Vagina (tissue), 2 donors: ENCODE data around the gene NTN4. TPM values are rescaled to one million over a fixed set of nuclear protein-coding genes. Genes with fewer than 3 reads are reported as not detected.

Experiments
- DNase-seq, 2 donors: peaks; one replicate each; pipeline ENCODE4 v3.0.0-alpha.2; 2017; ENCODE audit errors: extremely low spot score in 2 of 2
- H3K27ac ChIP-seq: fragments of 200-600 bp; sonication (generic); one replicate; pipeline ENCODE4 v1.5.1; 2019
- H3K27me3 ChIP-seq: fragments of 200-600 bp; sonication (generic); one replicate; pipeline ENCODE4 v1.5.1; 2019
- H3K36me3 ChIP-seq, 2 donors: fragments of 200-600 bp; sonication (generic); one replicate each; pipeline ENCODE4 v1.5.1; 2017 to 2019
- H3K4me1 ChIP-seq: fragments of 200-600 bp; sonication (generic); one replicate; pipeline ENCODE4 v1.5.1; 2019
- H3K4me3 ChIP-seq, 2 donors: fragments of 200-600 bp; sonication (generic); 1 replicate in 1 of 2; 2 replicates in 1 of 2; pipeline ENCODE4 v1.5.1; 2016 to 2019
- H3K9me3 ChIP-seq: fragments of 200-600 bp; sonication (generic); one replicate; pipeline ENCODE4 v1.5.1; 2019
- POLR2A ChIP-seq, 2 donors: fragments of 450-650 bp; IDR thresholded peaks; one replicate each; pipeline ENCODE4 v1.6.1; 2017; ENCODE audit warnings: antibody characterized with exemption in 2 of 2, mild to moderate bottlenecking in 2 of 2, moderate library complexity in 2 of 2
- POLR2AphosphoS5 ChIP-seq, 2 donors: sonication (generic); formaldehyde crosslinking; IDR thresholded peaks; one replicate each; pipeline ENCODE4 v1.9.0; 2017; ENCODE audit warnings: antibody characterized with exemption in 2 of 2, mild to moderate bottlenecking in 2 of 2, low read depth in 1 of 2; ENCODE audit not compliant: insufficient read depth in 1 of 2
- intact Hi-C: fragments of 100-400 bp; cut with DNase I; formaldehyde crosslinking; loops from one replicate; pipeline ENCODE4 v1.15.1; 2023
- total RNA-seq: library from RNA; depleted of rRNA; stranded (reverse); fragments of >200 nt; gene quantifications from one replicate; pipeline ENCODE4 v1.2.3, GENCODE V29; 2016
- TF ChIP-seq, protein P1 (sequence below), 3 experiments: fragments of 450-650 bp in 2 of 3; fragments of 200-600 bp in 1 of 3; sonication (generic) in 1 of 3; IDR thresholded peaks; one replicate each; pipeline ENCODE4 v1.5.1; 2017 to 2019; ENCODE audit warnings: antibody characterized with exemption in 3 of 3, mild to moderate bottlenecking in 2 of 3, moderate library complexity in 2 of 3

The NTN4 gene
- total RNA-seq, 1 donor from 2014 or later = 21.9 TPM

DNA sequence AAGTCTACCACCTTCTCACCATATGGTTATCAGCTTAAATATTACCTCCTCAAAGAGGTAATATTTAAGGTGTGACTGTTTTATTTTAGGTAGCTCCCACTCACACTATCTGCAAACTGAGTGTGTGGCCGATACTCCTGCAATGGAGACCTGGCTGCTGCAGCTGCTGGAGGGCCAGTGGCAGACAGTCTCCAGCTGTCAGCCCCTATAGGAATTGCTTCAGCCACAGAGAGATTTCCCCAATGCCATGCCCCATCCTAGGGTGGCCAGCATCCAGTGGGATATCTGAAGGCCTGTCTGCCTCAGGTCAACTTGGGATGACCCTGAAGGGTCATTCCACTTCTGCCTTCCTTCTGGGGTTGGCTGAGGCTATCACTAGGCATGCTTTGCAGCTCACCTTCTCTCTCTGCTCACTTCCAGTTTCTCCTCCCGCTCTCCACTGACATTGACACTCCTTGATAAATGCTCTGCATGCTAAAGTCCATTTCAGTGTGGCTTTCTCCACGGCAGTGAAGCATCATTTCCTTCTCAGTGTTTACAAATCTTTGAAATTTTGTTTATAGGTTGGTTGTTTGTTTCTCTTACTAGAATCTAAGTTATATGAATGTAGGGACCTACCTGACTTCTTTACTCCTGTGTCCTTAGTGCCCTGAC lies 149.1 kb downstream of the NTN4 start:
- intact Hi-C loops = no loop called here
- H3K4me1 ChIP-seq = peaks cover 2% of the 10 kb centered on the region
- DNase-seq = no peak
- H3K27me3 ChIP-seq = no peaks in the 10 kb centered on the region
- no peaks in the 10 kb centered on the region for H3K36me3 ChIP-seq
- no peak overlapping the region for H3K27ac ChIP-seq
- H3K9me3 ChIP-seq = no peaks in the 10 kb centered on the region
- TF ChIP-seq, protein P1, sequence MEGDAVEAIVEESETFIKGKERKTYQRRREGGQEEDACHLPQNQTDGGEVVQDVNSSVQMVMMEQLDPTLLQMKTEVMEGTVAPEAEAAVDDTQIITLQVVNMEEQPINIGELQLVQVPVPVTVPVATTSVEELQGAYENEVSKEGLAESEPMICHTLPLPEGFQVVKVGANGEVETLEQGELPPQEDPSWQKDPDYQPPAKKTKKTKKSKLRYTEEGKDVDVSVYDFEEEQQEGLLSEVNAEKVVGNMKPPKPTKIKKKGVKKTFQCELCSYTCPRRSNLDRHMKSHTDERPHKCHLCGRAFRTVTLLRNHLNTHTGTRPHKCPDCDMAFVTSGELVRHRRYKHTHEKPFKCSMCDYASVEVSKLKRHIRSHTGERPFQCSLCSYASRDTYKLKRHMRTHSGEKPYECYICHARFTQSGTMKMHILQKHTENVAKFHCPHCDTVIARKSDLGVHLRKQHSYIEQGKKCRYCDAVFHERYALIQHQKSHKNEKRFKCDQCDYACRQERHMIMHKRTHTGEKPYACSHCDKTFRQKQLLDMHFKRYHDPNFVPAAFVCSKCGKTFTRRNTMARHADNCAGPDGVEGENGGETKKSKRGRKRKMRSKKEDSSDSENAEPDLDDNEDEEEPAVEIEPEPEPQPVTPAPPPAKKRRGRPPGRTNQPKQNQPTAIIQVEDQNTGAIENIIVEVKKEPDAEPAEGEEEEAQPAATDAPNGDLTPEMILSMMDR (IDR thresholded peaks at IDR 0.05) = no peak
- TF ChIP-seq POLR2A (IDR thresholded peaks at IDR 0.05) = no peak
- TF ChIP-seq POLR2AphosphoS5 (IDR thresholded peaks at IDR 0.05; ENCODE audit: insufficient read depth in 1 of 2, low read depth in 1 of 2) = no peak
- H3K4me3 ChIP-seq = no peak overlapping the region

DNA sequence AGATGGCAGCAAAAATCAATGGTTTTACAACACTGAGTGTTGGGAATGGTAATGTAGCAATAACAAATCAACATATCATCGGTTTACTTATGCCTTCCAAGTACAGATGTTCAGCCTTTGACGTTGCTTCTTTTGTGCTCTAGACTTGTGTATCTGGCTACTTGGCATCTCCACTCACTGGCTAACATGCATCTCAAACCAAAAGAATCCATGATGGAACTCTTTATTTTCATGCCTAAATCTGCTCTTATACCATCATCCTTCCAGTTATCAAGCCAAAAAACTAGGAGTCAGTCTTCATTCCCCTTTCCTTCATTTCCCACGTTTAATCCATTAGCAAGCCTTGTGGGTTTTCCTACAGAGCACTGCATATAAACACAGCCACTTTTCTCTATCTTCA lies 150.0 kb downstream of the NTN4 start:
- no peaks in the 10 kb centered on the region for H3K9me3 ChIP-seq
- intact Hi-C loops = no loop called here
- H3K36me3 ChIP-seq = no peaks in the 10 kb centered on the region
- H3K27me3 ChIP-seq = no peaks in the 10 kb centered on the region
- DNase-seq = no peak
- H3K27ac ChIP-seq = no peak overlapping the region
- no peak overlapping the region for H3K4me3 ChIP-seq
- TF ChIP-seq, protein P1 (IDR thresholded peaks at IDR 0.05) = no peak
- TF ChIP-seq POLR2A (IDR thresholded peaks at IDR 0.05) (no peak), POLR2AphosphoS5 (IDR thresholded peaks at IDR 0.05; ENCODE audit: insufficient read depth in 1 of 2, low read depth in 1 of 2) (no peak)
- no peaks in the 10 kb centered on the region for H3K4me1 ChIP-seq

DNA sequence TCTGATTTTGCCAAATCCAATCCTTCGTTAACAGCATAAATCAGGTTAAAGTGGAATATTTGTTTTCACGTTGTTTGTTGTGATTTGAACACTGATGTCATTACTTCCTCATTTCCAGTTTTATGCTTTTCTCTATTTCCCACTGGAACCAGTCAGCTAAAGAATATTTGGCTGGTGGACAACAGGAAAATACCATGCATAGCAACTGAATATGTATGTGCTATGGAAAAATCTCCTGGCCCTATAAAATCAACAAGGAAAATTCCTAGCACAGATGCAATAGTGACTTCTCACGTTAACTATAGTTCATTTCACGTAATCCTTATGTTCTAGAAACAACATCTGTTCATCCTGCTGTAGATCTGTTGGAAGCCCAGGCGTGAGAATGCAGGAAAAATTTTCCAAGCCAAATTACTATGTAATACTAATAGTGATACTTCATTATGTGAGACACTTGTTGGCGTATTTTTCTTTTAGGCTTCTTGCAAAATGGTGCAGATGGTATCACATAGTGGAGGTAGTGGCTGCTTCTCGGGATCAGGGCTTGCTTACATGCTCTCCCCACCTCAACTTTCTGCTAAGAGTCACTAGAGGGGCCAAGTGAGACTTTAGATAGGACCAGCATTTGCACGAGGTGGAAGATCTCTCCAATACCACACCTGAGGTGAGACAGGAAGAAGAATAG lies 153.0 kb downstream of the NTN4 start:
- no peaks in the 10 kb centered on the region for H3K27me3 ChIP-seq
- H3K4me3 ChIP-seq = no peak overlapping the region
- intact Hi-C loops = no loop called here
- peaks cover 21% of the 10 kb centered on the region for H3K4me1 ChIP-seq
- TF ChIP-seq, protein P1 (IDR thresholded peaks at IDR 0.05) = no peak
- no peak for TF ChIP-seq POLR2AphosphoS5 (IDR thresholded peaks at IDR 0.05; ENCODE audit: insufficient read depth in 1 of 2, low read depth in 1 of 2)
- TF ChIP-seq POLR2A (IDR thresholded peaks at IDR 0.05) = no peak
- H3K9me3 ChIP-seq = no peaks in the 10 kb centered on the region
- H3K36me3 ChIP-seq = no peaks in the 10 kb centered on the region
- no peak overlapping the region for H3K27ac ChIP-seq
- DNase-seq = no peak

DNA sequence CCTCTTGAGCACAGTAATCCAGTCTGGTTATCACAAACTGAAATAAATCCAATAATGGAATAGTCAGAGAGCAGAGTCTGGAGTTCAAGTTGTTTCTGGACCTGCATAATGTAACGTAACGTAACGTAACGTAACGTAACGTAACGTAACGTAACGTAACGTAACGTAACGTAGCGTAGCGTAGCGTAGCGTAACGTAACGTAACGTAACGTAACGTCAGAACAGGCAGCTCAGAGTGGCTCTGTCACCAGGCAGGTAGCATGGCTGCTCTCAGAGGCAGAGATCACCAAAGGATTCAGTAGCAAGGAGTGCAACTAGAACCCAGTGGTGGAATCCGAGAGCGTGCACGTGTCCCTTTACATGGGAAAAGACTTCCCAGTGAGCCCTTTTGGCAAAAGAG lies 153.6 kb downstream of the NTN4 start:
- Histone ChIP-seq H3K27ac (no peak overlapping the region), H3K4me3 (no peak overlapping the region), H3K36me3 (no peaks in the 10 kb centered on the region), H3K27me3 (no peaks in the 10 kb centered on the region), H3K9me3 (no peaks in the 10 kb centered on the region), H3K4me1 (peaks cover 24% of the 10 kb centered on the region)
- intact Hi-C loops = no loop called here
- TF ChIP-seq, protein P1 (IDR thresholded peaks at IDR 0.05) = no peak
- TF ChIP-seq POLR2AphosphoS5 (IDR thresholded peaks at IDR 0.05; ENCODE audit: insufficient read depth in 1 of 2, low read depth in 1 of 2) = no peak
- no peak for TF ChIP-seq POLR2A (IDR thresholded peaks at IDR 0.05)
- no peak for DNase-seq
